ENCODE results near the gene WBP2. TPM values are rescaled to one million over a fixed set of nuclear protein-coding genes. Genes with fewer than 3 reads are reported as not detected.

Gene WBP2
- total RNA-seq, 1 experiment from 2014 or later, result 132 TPM

- H4K20me1 ChIP-seq (ENCODE audit: insufficient read depth), result no peaks in the 10 kb centered on the region
- ChIA-PET RAD21 (ENCODE audit: low non-redundant PET in 1 of 2, low total read pairs in 2 of 2, uncharacterized antibody in 2 of 2, unreplicated experiment in 2 of 2) (no interaction called here), CTCF (no interaction called here), POLR2A (interaction anchor here (0.6 to 1.7 kb wide), 2 partner anchors 12 to 17 kb away, joined by 3 to 4 read pairs; no protein-coding TSS in a partner anchor)
- no peak overlapping the region for H3K4me3 ChIP-seq (replicated peaks in 1 of 2; ENCODE audit: low read depth in 1 of 2, low read length in 2 of 2)
- no peak overlapping the region for H3K9ac ChIP-seq (ENCODE audit: low read length)
- no peaks in the 10 kb centered on the region for H3K36me3 ChIP-seq (ENCODE audit: control insufficient read depth in 1 of 2, insufficient read depth in 2 of 2, low read length in 2 of 2)
- no peak overlapping the region for H3K27ac ChIP-seq (ENCODE audit: low read depth, low read length)
- DNase-seq (ENCODE audit: low read depth, low spot score) (no peak), ATAC-seq (no peak)
- H3K79me2 ChIP-seq (ENCODE audit: insufficient read depth, low read length), result no peaks in the 10 kb centered on the region
- H3K4me2 ChIP-seq (ENCODE audit: low read length), result no peak overlapping the region
- H3K9me2 ChIP-seq (ENCODE audit: insufficient read depth), result no peaks in the 10 kb centered on the region
- H3K4me1 ChIP-seq (ENCODE audit: control insufficient read depth in 1 of 2, insufficient read depth in 2 of 2, low read length in 2 of 2), result peaks cover 0 to 11% of the 10 kb centered on the region in 2 experiments; a peak in 1 of 4 replicates
- no peaks in the 10 kb centered on the region for H3K9me3 ChIP-seq (ENCODE audit: control insufficient read depth in 1 of 2, insufficient read depth in 1 of 2, low read depth in 1 of 2, low read length in 2 of 2)
- intact Hi-C loops (cut with micrococcal nuclease), result no loop called here
- TF ChIP-seq EGR1 (IDR thresholded peaks at IDR 0.05; ENCODE audit: low read depth) (no peak), CBX3 (IDR thresholded peaks at IDR 0.05; ENCODE audit: low read depth) (no peak)
- no peak overlapping the region for H2AFZ ChIP-seq (ENCODE audit: low read depth, low read length, poor library complexity, severe bottlenecking)
- no TSS peak for BruUV-seq (replicated peaks)
- H3K27me3 ChIP-seq (ENCODE audit: insufficient read depth, low read length), result no peaks in the 10 kb centered on the region
Measured at GRCh38 chr17:75838410-75838809, 16.7 kb downstream of the WBP2 start.

GRCh38 chr17:75837899-75838298 lies 17.2 kb downstream of the WBP2 start:
- ATAC-seq (no peak), DNase-seq (ENCODE audit: low read depth, low spot score) (no peak)
- CTCF ChIA-PET, result interaction anchor here (1.3 kb wide), 1 partner anchor 58 kb away, joined by 3 read pairs; no protein-coding TSS in a partner anchor
- Histone ChIP-seq H3K9me2 (ENCODE audit: insufficient read depth) (no peaks in the 10 kb centered on the region), H3K4me3 (replicated peaks in 1 of 2; ENCODE audit: low read depth in 1 of 2, low read length in 2 of 2) (no peak overlapping the region), H3K9me3 (ENCODE audit: control insufficient read depth in 1 of 2, insufficient read depth in 1 of 2, low read depth in 1 of 2, low read length in 2 of 2) (no peaks in the 10 kb centered on the region), H3K27me3 (ENCODE audit: insufficient read depth, low read length) (no peaks in the 10 kb centered on the region), H3K4me1 (ENCODE audit: control insufficient read depth in 1 of 2, insufficient read depth in 2 of 2, low read length in 2 of 2) (peaks cover 0 to 6% of the 10 kb centered on the region in 2 experiments; a peak in 1 of 4 replicates), H2AFZ (ENCODE audit: low read depth, low read length, poor library complexity, severe bottlenecking) (no peak overlapping the region), H3K36me3 (ENCODE audit: control insufficient read depth in 1 of 2, insufficient read depth in 2 of 2, low read length in 2 of 2) (no peaks in the 10 kb centered on the region), H3K4me2 (ENCODE audit: low read length) (no peak overlapping the region), H3K27ac (ENCODE audit: low read depth, low read length) (no peak overlapping the region), H4K20me1 (ENCODE audit: insufficient read depth) (no peaks in the 10 kb centered on the region), H3K9ac (ENCODE audit: low read length) (no peak overlapping the region), H3K79me2 (ENCODE audit: insufficient read depth, low read length) (no peaks in the 10 kb centered on the region)
- intact Hi-C loops (cut with micrococcal nuclease), result no loop called here
- RAD21 ChIA-PET (ENCODE audit: low non-redundant PET in 1 of 2, low total read pairs in 2 of 2, uncharacterized antibody in 2 of 2, unreplicated experiment in 2 of 2), result no interaction called here
- BruUV-seq (replicated peaks), result no TSS peak
- POLR2A ChIA-PET, result interaction anchor here (0.9 to 1.7 kb wide), 2 partner anchors 12 to 58 kb away, joined by 3 to 4 read pairs; a partner anchor contains a TSS
- TF ChIP-seq JUND (IDR thresholded peaks at IDR 0.05) (no peak), SP1 (IDR thresholded peaks at IDR 0.05; ENCODE audit: low read depth) (no peak), SRF (IDR thresholded peaks at IDR 0.05; ENCODE audit: low read depth) (no peak), ZBTB33 (IDR thresholded peaks at IDR 0.05; ENCODE audit: extremely low read depth, insufficient replicate concordance, low read length) (no peak), POLR2AphosphoS5 (IDR thresholded peaks at IDR 0.05; ENCODE audit: low read depth, low read length) (no peak), ZFX (IDR thresholded peaks at IDR 0.05) (no peak), EZH2phosphoT487 (IDR thresholded peaks at IDR 0.05; ENCODE audit: borderline replicate concordance) (no peak), MAX (IDR thresholded peaks at IDR 0.05) (no peak), ELF1 (IDR thresholded peaks at IDR 0.05; ENCODE audit: borderline replicate concordance, low read depth) (no peak), CEBPB (IDR thresholded peaks at IDR 0.05; ENCODE audit: low read depth) (no peak), CBX3 (IDR thresholded peaks at IDR 0.05; ENCODE audit: low read depth) (no peak), ZNF274 (IDR thresholded peaks at IDR 0.05; ENCODE audit: low read depth, low read length) (no peak), SIN3A (IDR thresholded peaks at IDR 0.05; ENCODE audit: low read depth) (no peak), FOSL1 (IDR thresholded peaks at IDR 0.05; ENCODE audit: low read depth) (no peak), POLR2A (IDR thresholded peaks at IDR 0.05; ENCODE audit: borderline replicate concordance, extremely low read depth, insufficient read depth, insufficient read length) (no peak)
- TF ChIP-seq, protein P1, sequence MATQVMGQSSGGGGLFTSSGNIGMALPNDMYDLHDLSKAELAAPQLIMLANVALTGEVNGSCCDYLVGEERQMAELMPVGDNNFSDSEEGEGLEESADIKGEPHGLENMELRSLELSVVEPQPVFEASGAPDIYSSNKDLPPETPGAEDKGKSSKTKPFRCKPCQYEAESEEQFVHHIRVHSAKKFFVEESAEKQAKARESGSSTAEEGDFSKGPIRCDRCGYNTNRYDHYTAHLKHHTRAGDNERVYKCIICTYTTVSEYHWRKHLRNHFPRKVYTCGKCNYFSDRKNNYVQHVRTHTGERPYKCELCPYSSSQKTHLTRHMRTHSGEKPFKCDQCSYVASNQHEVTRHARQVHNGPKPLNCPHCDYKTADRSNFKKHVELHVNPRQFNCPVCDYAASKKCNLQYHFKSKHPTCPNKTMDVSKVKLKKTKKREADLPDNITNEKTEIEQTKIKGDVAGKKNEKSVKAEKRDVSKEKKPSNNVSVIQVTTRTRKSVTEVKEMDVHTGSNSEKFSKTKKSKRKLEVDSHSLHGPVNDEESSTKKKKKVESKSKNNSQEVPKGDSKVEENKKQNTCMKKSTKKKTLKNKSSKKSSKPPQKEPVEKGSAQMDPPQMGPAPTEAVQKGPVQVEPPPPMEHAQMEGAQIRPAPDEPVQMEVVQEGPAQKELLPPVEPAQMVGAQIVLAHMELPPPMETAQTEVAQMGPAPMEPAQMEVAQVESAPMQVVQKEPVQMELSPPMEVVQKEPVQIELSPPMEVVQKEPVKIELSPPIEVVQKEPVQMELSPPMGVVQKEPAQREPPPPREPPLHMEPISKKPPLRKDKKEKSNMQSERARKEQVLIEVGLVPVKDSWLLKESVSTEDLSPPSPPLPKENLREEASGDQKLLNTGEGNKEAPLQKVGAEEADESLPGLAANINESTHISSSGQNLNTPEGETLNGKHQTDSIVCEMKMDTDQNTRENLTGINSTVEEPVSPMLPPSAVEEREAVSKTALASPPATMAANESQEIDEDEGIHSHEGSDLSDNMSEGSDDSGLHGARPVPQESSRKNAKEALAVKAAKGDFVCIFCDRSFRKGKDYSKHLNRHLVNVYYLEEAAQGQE (IDR thresholded peaks at IDR 0.05; ENCODE audit: low read depth), result no peak
- TF ChIP-seq, protein P2, sequence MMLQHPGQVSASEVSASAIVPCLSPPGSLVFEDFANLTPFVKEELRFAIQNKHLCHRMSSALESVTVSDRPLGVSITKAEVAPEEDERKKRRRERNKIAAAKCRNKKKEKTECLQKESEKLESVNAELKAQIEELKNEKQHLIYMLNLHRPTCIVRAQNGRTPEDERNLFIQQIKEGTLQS (IDR thresholded peaks at IDR 0.05), result no peak

Measured in HCT116 (cell line).